RWPE2 (cell line): ENCODE data around the gene ACOXL.

Experiments used
- ATAC-seq: fragments of 200-7000 bp; cut with Tn5 transposase; 3 replicates; pipeline ENCODE4 v1.9.1; 2021; ENCODE audit warnings: low read depth
- DNase-seq: peaks from one replicate; pipeline ENCODE4 v3.0.0-alpha.2; 2020; ENCODE audit warnings: low spot score
- H3K27ac ChIP-seq: fragments of 450-650 bp; 2 replicates; pipeline ENCODE4 v1.5.1; 2017; ENCODE audit warnings: mild to moderate bottlenecking; ENCODE audit not compliant: poor library complexity, severe bottlenecking
- H3K27me3 ChIP-seq: fragments of 250-450 bp; sonication (Bioruptor Pico); 2 replicates; pipeline ENCODE4 v1.5.1; 2021; ENCODE audit warnings: mild to moderate bottlenecking, moderate library complexity; ENCODE audit not compliant: insufficient read depth, poor library complexity, severe bottlenecking
- H3K36me3 ChIP-seq: fragments of 250-450 bp; sonication (Bioruptor Pico); 2 replicates; pipeline ENCODE4 v1.5.1; 2020; ENCODE audit warnings: low read depth, mild to moderate bottlenecking, moderate library complexity
- H3K4me1 ChIP-seq: fragments of 250-450 bp; sonication (Bioruptor Pico); 2 replicates; pipeline ENCODE4 v1.5.1; 2021; ENCODE audit warnings: mild to moderate bottlenecking, moderate library complexity; ENCODE audit not compliant: insufficient read depth, poor library complexity, severe bottlenecking
- H3K4me3 ChIP-seq: fragments of 250-450 bp; sonication (Bioruptor Pico); 2 replicates; pipeline ENCODE4 v1.5.1; 2021; ENCODE audit warnings: mild to moderate bottlenecking, moderate library complexity; ENCODE audit not compliant: severe bottlenecking
- H3K9me3 ChIP-seq: fragments of 250-450 bp; sonication (Bioruptor Pico); 2 replicates; pipeline ENCODE4 v1.5.1; 2021; ENCODE audit warnings: mild to moderate bottlenecking, moderate library complexity; ENCODE audit not compliant: severe bottlenecking
- CTCF ChIP-seq: fragments of 450-650 bp; IDR thresholded peaks from one replicate; pipeline ENCODE4 v1.5.1; 2017; ENCODE audit warnings: mild to moderate bottlenecking, moderate library complexity; ENCODE audit not compliant: poor library complexity, severe bottlenecking

Gene ACOXL

GRCh38 chr2:110903548-110903947 lies 171.2 kb downstream of the ACOXL start:
- H3K4me3 ChIP-seq, result no peak overlapping the region
- TF ChIP-seq CTCF, result no peak
- no peak for DNase-seq

GRCh38 chr2:110904116-110904778 lies 171.9 kb downstream of the ACOXL start:
- Histone ChIP-seq H3K9me3 (no peaks in the 10 kb centered on the region), H3K36me3 (no peaks in the 10 kb centered on the region), H3K27me3 (no peaks in the 10 kb centered on the region), H3K27ac (no peak overlapping the region), H3K4me1 (no peaks in the 10 kb centered on the region), H3K4me3 (no peak overlapping the region)
- DNase-seq (no peak), ATAC-seq (no peak)
- no peak for TF ChIP-seq CTCF

More at GRCh38 chr2:110903548-110903947, 171.2 kb downstream of the ACOXL start:
- ATAC-seq, result no peak
- H3K9me3 ChIP-seq, result no peaks in the 10 kb centered on the region
- H3K4me1 ChIP-seq, result no peaks in the 10 kb centered on the region
- peaks cover 2% of the 10 kb centered on the region for H3K27me3 ChIP-seq
- no peak overlapping the region for H3K27ac ChIP-seq
- no peaks in the 10 kb centered on the region for H3K36me3 ChIP-seq

- no peak for DNase-seq
- no peaks in the 10 kb centered on the region for H3K27me3 ChIP-seq
- no peaks in the 10 kb centered on the region for H3K36me3 ChIP-seq
- no peak for TF ChIP-seq CTCF
- no peaks in the 10 kb centered on the region for H3K9me3 ChIP-seq
- H3K4me3 ChIP-seq, result no peak overlapping the region
- ATAC-seq, result no peak
- H3K4me1 ChIP-seq, result no peaks in the 10 kb centered on the region
- no peak overlapping the region for H3K27ac ChIP-seq
These were observed 172.4 kb downstream of the ACOXL start for GRCh38 chr2:110904779-110905148.

GRCh38 chr2:110905217-110905616 lies 172.8 kb downstream of the ACOXL start:
- no peak for ATAC-seq

More at GRCh38 chr2:110905217-110905616, 172.8 kb downstream of the ACOXL start:
- no peak for DNase-seq
- Histone ChIP-seq H3K27me3 (peaks cover 2% of the 10 kb centered on the region), H3K36me3 (no peaks in the 10 kb centered on the region), H3K27ac (no peak overlapping the region), H3K4me1 (no peaks in the 10 kb centered on the region), H3K4me3 (no peak overlapping the region), H3K9me3 (no peaks in the 10 kb centered on the region)
- TF ChIP-seq CTCF, result no peak
